Upper lobe of left lung (tissue), 4 donors: Measurements from ENCODE around the gene PELO.

Experiments
- EP300 ChIP-seq, 4 donors: sonication (generic); formaldehyde crosslinking; IDR thresholded peaks; one replicate each; pipeline ENCODE4 v1.5.1; 2017; ENCODE audit warnings: antibody characterized with exemption in 4 of 4, control low read depth in 2 of 4
- POLR2A ChIP-seq, 4 donors: fragments of 450-650 bp; IDR thresholded peaks; one replicate each; pipeline ENCODE4 v1.5.1; 2016 to 2017; ENCODE audit warnings: antibody characterized with exemption in 4 of 4, mild to moderate bottlenecking in 2 of 4
- POLR2AphosphoS5 ChIP-seq, 2 donors: sonication (generic); formaldehyde crosslinking; IDR thresholded peaks; one replicate each; pipeline ENCODE4 v1.5.1; 2017; ENCODE audit warnings: antibody characterized with exemption in 2 of 2
- TF ChIP-seq, protein P1 (sequence below), 6 experiments: fragments of 450-650 bp in 4 of 6; fragments of 200-600 bp in 2 of 6; sonication (generic) in 2 of 6; IDR thresholded peaks; one replicate each; pipeline ENCODE4 v1.5.1; 2016 to 2019; ENCODE audit warnings: antibody characterized with exemption in 6 of 6

GRCh38 chr5:52796516-52797103, 8.9 kb downstream of the PELO start:
- TF ChIP-seq, protein P1, sequence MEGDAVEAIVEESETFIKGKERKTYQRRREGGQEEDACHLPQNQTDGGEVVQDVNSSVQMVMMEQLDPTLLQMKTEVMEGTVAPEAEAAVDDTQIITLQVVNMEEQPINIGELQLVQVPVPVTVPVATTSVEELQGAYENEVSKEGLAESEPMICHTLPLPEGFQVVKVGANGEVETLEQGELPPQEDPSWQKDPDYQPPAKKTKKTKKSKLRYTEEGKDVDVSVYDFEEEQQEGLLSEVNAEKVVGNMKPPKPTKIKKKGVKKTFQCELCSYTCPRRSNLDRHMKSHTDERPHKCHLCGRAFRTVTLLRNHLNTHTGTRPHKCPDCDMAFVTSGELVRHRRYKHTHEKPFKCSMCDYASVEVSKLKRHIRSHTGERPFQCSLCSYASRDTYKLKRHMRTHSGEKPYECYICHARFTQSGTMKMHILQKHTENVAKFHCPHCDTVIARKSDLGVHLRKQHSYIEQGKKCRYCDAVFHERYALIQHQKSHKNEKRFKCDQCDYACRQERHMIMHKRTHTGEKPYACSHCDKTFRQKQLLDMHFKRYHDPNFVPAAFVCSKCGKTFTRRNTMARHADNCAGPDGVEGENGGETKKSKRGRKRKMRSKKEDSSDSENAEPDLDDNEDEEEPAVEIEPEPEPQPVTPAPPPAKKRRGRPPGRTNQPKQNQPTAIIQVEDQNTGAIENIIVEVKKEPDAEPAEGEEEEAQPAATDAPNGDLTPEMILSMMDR (IDR thresholded peaks at IDR 0.05), result no peak
- TF ChIP-seq POLR2A (IDR thresholded peaks at IDR 0.05) (no peak), POLR2AphosphoS5 (IDR thresholded peaks at IDR 0.05) (no peak), EP300 (IDR thresholded peaks at IDR 0.05) (no peak)
